HTR-8/SVneo (cell line): ENCODE data around the gene CDC6.

ENCODE experiments used
- DNase-seq: peaks from one replicate; pipeline ENCODE4 v3.0.0; 2011; ENCODE audit warnings: low spot score, mixed read lengths; ENCODE audit not compliant: insufficient read length
- FAIRE-seq: peaks from 2 replicates; lab custom pipeline; 2011; peaks lifted over from hg19 to GRCh38; lab: Jason Lieb, UNC

The CDC6 gene

GRCh38 chr17:40338058-40338457 is 50.4 kb downstream of the CDC6 start:
- FAIRE-seq = no peak

GRCh38 chr17:40338941-40339649 is 51.4 kb downstream of the CDC6 start:
- FAIRE-seq (no peak), DNase-seq (no peak)

More at GRCh38 chr17:40338058-40338457, 50.4 kb downstream of the CDC6 start:
- no peak for DNase-seq

- FAIRE-seq (no peak), DNase-seq (no peak)
Observed at GRCh38 chr17:40340327-40340726, 52.6 kb downstream of the CDC6 start.

GRCh38 chr17:40340880-40341807 is 53.5 kb downstream of the CDC6 start:
- FAIRE-seq (peak; percentile 96), DNase-seq (peak; percentile 90)

GRCh38 chr17:40341808-40342503 is 54.3 kb downstream of the CDC6 start:
- peak; percentile 94 for FAIRE-seq
- peak; percentile 84 for DNase-seq

- DNase-seq (no peak), FAIRE-seq (no peak)
Observed at GRCh38 chr17:40342504-40343218, 55.0 kb downstream of the CDC6 start.

- no peak for DNase-seq
- FAIRE-seq = peak; percentile 59
Observed at GRCh38 chr17:40343219-40344119, 55.8 kb downstream of the CDC6 start.

- FAIRE-seq = peak; percentile 76
- no peak for DNase-seq
Observed at GRCh38 chr17:40344421-40345160, 56.9 kb downstream of the CDC6 start.

GRCh38 chr17:40345161-40345993 is 57.7 kb downstream of the CDC6 start:
- FAIRE-seq (peak; percentile 60), DNase-seq (peak; percentile 81)

- no peak for FAIRE-seq
- no peak for DNase-seq
Observed at GRCh38 chr17:40345994-40346764, 58.5 kb downstream of the CDC6 start.

GRCh38 chr17:40346765-40347158 is 59.1 kb downstream of the CDC6 start:
- FAIRE-seq = no peak
- no peak for DNase-seq

- FAIRE-seq (no peak), DNase-seq (no peak)
Observed at GRCh38 chr17:40347319-40348135, 59.8 kb downstream of the CDC6 start.

GRCh38 chr17:40348136-40348504 is 60.4 kb downstream of the CDC6 start:
- no peak for FAIRE-seq
- DNase-seq = no peak

- FAIRE-seq = peak; percentile 64
- DNase-seq = no peak
Observed at GRCh38 chr17:40348562-40349476, 61.1 kb downstream of the CDC6 start.

GRCh38 chr17:40349477-40349894 is 61.8 kb downstream of the CDC6 start:
- DNase-seq = no peak
- FAIRE-seq = no peak
